GM19023 (cell line): ENCODE measurements around the gene C20orf144.

Experiments used
- ATAC-seq: cut with Tn5 transposase; IDR thresholded peaks from one replicate; pipeline ENCODE4 v1.9.1; 2021; ENCODE audit warnings: mild to moderate bottlenecking, moderate library complexity; ENCODE audit not compliant: unreplicated experiment

Gene C20orf144

DNA sequence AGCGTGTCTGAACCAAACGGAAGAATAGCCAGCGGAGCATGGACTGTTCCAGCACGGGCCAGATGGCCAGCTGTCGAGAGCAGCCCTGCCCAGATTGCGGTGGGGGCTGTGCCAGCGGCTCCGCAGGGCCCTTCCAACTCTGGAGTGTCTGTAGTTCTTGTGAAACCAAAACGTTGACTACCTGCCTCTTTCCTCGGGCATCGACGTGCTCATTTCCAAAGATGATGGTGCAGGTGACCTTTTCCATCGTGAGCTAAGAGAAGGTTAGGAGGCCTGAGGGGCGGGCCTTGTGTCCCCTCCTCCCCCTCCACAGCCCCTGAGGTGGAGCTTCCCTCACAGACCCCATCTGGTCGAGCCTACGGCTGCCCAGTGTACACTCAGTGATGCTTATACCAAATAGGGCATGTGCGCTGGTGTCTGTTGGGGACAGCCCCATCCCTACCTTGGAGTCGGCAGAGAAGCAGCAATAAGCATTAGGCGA is 12.9 kb upstream of the C20orf144 start:
- no peak for ATAC-seq

DNA sequence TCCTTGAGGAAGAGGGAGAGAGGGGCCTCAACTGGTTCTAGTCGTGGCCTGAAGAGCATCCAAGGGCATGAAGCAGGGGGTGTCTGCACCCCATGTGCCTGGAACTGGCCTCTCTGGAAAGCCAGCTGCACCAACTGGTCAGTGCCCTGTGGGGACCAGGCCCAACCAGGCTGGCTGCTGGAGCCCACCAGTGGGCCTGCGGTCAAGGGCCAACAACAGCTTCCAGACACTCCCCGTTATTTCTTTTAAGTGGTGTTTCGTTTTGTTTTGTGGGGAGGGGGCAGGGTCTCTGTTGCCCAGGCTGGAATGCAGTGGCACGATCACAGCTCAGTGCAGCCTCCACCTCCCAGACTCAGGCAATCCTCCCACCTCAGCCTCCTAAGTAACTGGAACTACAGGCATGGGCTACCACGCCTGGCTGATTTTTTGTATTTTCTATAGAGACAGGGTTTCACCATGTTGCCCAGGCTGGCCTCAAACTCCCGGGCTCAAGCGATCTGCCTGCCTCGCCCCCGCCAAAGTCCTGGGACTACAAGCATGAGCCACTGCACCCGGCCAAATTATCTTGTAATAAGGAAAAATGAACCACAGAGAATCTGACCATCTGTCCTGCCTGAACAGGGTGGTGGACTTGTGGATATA is 11.9 kb upstream of the C20orf144 start:
- no peak for ATAC-seq

DNA sequence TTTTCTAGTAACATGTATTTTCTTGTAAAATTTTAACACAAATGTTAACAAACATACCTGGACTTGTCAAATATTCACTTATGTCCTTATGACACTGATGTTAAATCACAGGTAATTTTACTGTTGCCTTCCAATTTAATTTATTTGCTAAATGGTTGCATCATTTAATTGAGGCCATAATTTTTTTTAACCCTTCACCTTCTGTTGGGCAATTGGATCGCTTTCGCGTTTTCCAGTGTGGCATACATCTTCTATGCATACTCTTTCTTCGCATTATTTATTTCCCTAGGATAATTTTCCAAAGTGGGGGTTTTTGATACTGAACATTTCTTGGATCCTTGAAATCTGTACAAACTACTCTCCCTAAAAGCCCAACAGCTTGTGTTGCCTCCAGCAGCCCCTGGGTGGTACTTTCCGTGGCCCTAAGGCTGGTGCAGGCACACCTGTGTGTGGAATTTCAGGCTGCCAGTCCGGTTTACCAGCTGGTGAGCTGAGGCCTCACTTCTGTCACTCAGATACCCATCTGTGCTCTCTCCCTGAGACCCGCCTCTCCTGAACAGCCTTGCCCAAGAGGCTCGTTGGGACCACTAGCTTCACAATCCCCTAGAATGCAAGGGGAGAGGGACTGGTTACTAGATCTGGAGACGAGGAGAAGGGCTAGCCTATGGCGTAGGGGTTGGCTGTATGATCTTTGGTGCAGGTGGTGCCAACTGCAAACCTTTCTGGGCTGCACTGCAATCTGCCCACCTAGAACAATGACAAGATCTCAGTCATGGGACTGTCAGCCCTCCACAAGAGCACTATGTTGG is 11.2 kb upstream of the C20orf144 start:
- ATAC-seq, result no peak

- ATAC-seq, result no peak
Observed at GRCh38 chr20:33651562-33652048, 10.5 kb upstream of the C20orf144 start.

DNA sequence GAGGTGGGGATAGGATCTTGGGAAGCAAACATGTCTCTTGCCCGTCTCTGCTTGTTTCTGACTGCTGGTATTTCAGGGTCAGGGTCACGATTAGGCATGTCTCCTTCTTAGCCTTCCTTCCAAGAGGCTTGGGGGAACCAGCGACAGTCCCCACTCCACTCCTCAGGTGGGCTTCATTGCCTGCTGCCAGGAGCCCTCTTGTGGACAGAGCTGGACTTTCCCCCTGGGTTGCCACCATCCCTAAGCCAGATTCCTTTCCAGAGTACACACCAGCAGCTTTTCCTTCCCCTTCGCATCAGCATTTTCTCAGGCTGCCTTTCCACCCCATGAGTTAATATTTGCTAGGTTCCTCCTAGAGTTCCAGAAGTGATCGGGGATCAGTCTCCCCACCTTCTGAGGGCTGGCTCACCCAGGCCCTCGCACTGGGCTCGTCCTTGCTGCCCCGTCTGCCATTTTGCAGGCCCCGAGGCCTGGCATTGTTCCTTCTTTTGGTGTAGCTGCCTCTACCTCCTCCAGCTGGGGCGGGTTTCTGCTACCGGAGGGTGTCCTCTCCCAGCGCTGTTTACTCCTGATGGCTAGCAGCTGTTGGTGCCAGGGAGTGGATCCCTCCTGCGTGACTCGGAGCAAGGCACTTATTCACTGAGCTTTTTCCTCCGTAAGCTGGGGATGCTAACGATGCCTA is 8.8 kb upstream of the C20orf144 start:
- ATAC-seq, result no peak

DNA sequence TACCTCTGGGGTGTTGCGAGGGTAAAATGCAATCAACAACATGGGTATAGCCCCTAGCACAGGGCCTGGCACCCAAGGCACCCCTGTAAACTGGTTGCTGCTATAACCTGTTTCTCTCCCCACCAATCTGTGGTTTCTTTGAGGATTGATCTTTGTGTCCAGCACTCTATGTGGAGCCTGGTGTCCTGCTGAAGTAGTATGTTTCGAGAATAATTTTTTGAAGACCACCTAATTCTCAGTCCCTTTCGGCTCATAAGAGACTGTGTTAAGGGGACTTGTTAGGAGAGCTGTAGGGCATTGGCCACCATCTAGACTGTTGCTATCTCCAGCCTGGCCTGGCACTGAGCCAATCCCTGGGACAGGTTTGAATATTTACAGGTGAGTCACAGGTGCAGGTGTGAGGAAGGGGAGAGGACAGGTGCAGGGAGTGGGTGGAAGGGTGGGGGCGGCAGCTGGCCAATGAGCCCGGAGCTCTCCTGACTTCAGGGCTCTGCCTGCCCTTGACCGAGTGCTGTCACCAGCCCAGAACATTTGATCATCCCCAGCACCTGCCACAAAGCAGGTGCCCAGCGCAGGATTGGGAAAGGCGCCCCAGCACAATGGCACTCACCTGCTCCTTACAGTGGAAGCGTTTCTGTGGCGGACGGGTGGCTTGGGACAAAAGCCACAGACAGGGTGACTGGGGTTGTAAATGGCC is 8.1 kb upstream of the C20orf144 start:
- no peak for ATAC-seq

GRCh38 chr20:33654680-33655161 is 7.4 kb upstream of the C20orf144 start:
- no peak for ATAC-seq

DNA sequence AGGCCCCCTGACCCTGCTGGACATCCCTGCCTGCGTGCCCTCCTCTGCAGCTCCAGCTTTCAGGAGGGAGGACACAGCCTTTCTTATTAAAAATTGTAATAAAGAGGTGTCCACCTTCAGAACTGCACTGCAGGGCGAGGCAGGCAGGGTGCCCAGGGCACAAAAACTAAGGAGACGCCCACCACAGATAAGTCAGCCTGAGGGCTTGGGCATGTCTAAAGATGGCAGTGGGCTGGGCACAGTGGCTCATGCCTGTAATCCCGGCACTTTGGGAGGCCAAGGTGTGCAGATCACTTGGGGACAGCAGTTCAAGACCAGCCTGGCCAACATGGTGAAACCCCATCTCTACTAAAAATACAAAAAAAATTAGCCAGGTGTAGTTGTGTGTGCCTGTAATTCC is 7.0 kb upstream of the C20orf144 start:
- no peak for ATAC-seq

DNA sequence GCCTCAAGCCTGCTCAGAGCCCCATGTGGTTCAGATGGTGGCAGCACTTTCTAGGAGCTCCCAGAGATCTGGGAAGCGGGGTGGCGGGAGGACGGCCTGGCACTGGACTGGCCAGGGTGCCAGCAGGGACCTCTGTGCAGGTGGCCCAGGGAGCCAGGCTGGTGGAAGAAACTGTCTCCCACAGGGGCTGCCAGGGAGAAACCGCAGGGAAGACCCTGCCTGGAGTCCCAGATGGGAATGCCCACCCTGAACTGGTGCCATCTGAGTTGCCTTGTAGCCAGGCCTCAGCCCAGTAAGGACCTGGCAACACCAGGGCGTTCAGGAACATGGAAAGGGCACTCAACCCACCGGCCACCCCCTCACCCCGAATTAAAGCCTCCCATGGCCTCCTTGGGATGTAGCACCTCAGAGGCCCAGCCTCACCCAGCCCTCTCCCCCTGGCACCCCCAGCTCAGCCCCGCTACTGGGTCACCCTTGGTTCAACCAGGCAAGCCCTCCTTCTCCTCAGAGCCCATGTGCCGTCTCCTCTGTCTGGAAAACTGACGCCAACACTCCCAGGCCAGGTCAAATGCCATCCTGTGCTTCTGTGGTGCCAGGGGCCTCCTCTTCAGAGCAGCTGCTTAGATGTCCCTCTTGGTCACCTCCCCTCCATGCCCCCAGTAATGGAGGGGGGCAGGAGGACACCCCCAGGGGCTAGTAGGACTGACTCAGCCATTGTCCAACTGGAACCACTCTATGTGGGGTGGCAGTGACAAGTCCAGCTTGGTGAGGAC is 5.9 kb upstream of the C20orf144 start:
- no peak for ATAC-seq

- ATAC-seq, result no peak
Observed at GRCh38 chr20:33656783-33657703, 5.1 kb upstream of the C20orf144 start.

GRCh38 chr20:33657704-33658095 is 4.4 kb upstream of the C20orf144 start:
- ATAC-seq, result no peak

- no peak for ATAC-seq
Observed at GRCh38 chr20:33658510-33658909, 3.6 kb upstream of the C20orf144 start.

- no peak for ATAC-seq
Observed at GRCh38 chr20:33658929-33659328, 3.2 kb upstream of the C20orf144 start.

DNA sequence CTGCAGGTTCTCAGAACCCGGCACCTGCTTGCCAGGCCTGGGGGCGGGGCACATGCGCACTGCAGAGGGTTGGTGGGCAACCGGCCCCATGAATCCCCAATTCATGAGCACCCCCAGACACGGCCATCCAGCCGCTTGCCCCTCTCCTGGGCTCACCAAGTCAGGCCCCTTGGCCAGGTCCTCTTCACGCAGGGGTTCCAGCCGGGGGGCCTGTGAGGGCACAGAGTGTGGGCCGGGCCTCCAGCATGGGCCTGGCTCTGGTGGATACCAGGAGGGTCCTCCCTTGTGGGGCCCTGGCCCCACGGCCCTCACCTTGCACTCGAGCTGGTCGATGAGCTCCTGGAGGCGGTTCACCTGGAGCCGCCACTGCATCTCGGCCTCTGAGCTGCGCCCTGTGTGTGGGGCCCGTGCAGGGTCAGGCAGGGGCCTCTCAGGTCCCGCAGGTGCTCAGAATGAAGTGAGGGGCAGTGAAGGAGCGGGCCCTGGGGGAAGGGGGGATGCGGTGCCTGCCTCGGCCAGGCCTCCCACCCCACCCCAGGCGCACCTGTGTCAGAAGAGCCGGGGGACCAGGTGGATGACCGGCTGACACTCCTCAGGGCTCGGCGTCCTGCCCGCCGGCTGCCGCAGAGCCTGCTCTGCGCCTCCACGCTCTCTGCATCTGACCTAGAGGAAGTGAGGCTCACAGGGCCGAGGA is 2.6 kb upstream of the C20orf144 start:
- no peak for ATAC-seq

DNA sequence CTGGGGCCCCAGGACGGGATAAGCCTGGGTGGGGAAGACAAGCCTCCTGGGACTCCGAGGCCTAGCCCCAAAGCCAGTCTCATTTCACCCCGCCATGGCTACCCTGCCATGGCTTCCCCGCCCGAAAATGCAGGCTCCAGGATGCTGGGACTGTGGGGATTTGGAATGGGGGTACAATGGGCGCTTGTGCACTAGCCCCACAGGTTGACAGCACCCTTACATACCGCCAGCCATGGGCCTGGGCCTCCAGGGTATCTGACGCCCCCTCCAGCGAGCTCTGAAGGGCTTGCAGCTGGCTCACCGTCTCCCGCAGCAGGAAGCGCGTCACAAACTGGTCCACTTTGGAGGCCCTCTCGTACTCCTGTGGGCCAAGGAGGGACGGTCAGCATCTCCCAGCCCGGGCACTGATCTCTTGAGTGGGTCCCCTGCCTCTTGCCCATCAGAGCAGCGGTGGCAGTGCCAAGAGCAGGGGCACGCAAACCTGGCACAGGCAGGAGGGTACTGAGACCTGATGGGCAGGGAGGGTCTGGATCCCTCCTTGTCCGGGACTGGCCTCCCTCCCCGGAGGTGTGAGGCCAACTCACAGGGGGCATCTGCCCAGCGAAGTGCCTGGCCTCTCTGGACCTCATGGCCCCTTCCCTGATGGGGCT is 2.0 kb upstream of the C20orf144 start:
- no peak for ATAC-seq

DNA sequence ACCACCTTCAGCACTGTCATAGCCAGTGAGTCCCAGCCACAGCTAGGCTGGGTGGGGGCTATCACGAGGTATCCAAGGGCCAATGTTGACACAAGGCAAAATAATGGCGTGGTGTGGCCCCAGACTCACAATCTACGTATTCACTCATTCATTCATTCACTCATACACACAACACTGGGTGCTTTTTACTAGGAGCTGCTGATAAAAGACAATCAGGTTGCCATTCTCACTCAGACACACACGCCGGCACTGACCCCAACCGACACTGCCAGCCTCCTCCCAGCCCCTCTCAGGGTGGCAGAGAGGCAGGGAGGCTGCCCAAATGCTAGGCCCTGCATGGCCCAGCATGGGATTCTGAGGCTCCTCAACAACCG is 1.5 kb upstream of the C20orf144 start:
- no peak for ATAC-seq

- ATAC-seq, result peak; percentile 45
Observed at GRCh38 chr20:33663161-33664084, 1.3 kb downstream of the C20orf144 start.
